Chondrocyte (in vitro differentiated cells): Measurements from ENCODE around the gene GAST. TPM values are rescaled to one million over a fixed set of nuclear protein-coding genes. Genes with fewer than 3 reads are reported as not detected.

Experiments used
- DNase-seq: peaks from one replicate; pipeline ENCODE4 v3.0.0; 2021; ENCODE audit warnings: mixed read lengths, low spot score
- H3K27ac Mint-ChIP-seq: one replicate; pipeline ENCODE4 v1.8.0; 2021; ENCODE audit warnings: mild to moderate bottlenecking, moderate library complexity, mixed read lengths; ENCODE audit not compliant: unreplicated experiment
- H3K27me3 Mint-ChIP-seq: 2 replicates; pipeline ENCODE4 v1.8.0; 2021; ENCODE audit warnings: low read depth, mixed read lengths
- H3K36me3 Mint-ChIP-seq: 2 replicates; pipeline ENCODE4 v1.8.0; 2021; ENCODE audit warnings: low read depth, mixed read lengths
- H3K4me1 Mint-ChIP-seq: 2 replicates; pipeline ENCODE4 v1.8.0; 2021; ENCODE audit warnings: low read depth, mild to moderate bottlenecking, mixed read lengths
- H3K4me3 Mint-ChIP-seq: one replicate; pipeline ENCODE4 v1.8.0; 2021; ENCODE audit warnings: mild to moderate bottlenecking, moderate library complexity, mixed read lengths; ENCODE audit not compliant: unreplicated experiment
- H3K9me3 Mint-ChIP-seq: 2 replicates; pipeline ENCODE4 v1.8.0; 2021; ENCODE audit warnings: low read depth, mixed read lengths
- CTCF ChIP-seq: fragments of 200-600 bp; sonication (generic); IDR thresholded peaks from 2 replicates; pipeline ENCODE4 v1.5.0; 2021; ENCODE audit warnings: antibody characterized with exemption, mild to moderate bottlenecking, moderate library complexity
- long read RNA-seq: library from polyadenylated mRNA; stranded (forward); transcript quantifications from one replicate; pipeline ENCODE4 v2.0.0, GENCODE V29; 2021
- total RNA-seq: library from RNA; stranded (reverse); gene quantifications from 3 replicates; pipeline ENCODE4 v1.2.1, GENCODE V29; 2021

Gene GAST
- not detected in 3 replicates for total RNA-seq
- long read RNA-seq = 0 reads

GRCh38 chr17:41711669-41712400, at the start of gene GAST:
Gene GAST, plus strand, starts transcription at chr17:41712331. Its CDS starts 3,106 bp downstream, at chr17:41715437.
- Mint-ChIP-seq H3K36me3 (no peaks in the 10 kb centered on the region), H3K4me3 (no peak within 1 kb of the TSS), H3K4me1 (peaks cover 4% of the 10 kb centered on the region), H3K27me3 (peaks cover 5% of the 10 kb centered on the region), H3K27ac (no peak within 1 kb of the TSS), H3K9me3 (peaks cover 3% of the 10 kb centered on the region)
- no peak for TF ChIP-seq CTCF
- DNase-seq = no peak

- no peaks in the 10 kb centered on the region for H3K27me3 Mint-ChIP-seq
- no peaks in the 10 kb centered on the region for H3K36me3 Mint-ChIP-seq
- H3K27ac Mint-ChIP-seq = no peak overlapping the region
- no peak overlapping the region for H3K4me3 Mint-ChIP-seq
- H3K9me3 Mint-ChIP-seq = no peaks in the 10 kb centered on the region
- no peak for DNase-seq
- H3K4me1 Mint-ChIP-seq = peaks cover 15% of the 10 kb centered on the region
- TF ChIP-seq CTCF = no peak
Measured at GRCh38 chr17:41663451-41664171, 48.5 kb upstream of the GAST start.

GRCh38 chr17:41664172-41664457, 48.0 kb upstream of the GAST start:
- peaks cover 15% of the 10 kb centered on the region for H3K4me1 Mint-ChIP-seq
- no peak overlapping the region for H3K4me3 Mint-ChIP-seq
- H3K27ac Mint-ChIP-seq = no peak overlapping the region
- no peak for DNase-seq
- H3K36me3 Mint-ChIP-seq = no peaks in the 10 kb centered on the region
- no peaks in the 10 kb centered on the region for H3K27me3 Mint-ChIP-seq
- H3K9me3 Mint-ChIP-seq = no peaks in the 10 kb centered on the region
- TF ChIP-seq CTCF = no peak

- Mint-ChIP-seq H3K4me3 (peak overlapping the region; percentile 72), H3K36me3 (no peaks in the 10 kb centered on the region), H3K4me1 (peaks cover 15% of the 10 kb centered on the region), H3K9me3 (no peaks in the 10 kb centered on the region), H3K27ac (no peak overlapping the region), H3K27me3 (no peaks in the 10 kb centered on the region)
- no peak for DNase-seq
- TF ChIP-seq CTCF = no peak
Measured at GRCh38 chr17:41664587-41665565, 47.3 kb upstream of the GAST start.
